ENCODE data around the gene DCC.
"Not testable (repeated sequence)": the region's sequence is repeated elsewhere in the genome, so short reads cannot be mapped to it uniquely, and the experiment has no call there.

The DCC gene

DNA sequence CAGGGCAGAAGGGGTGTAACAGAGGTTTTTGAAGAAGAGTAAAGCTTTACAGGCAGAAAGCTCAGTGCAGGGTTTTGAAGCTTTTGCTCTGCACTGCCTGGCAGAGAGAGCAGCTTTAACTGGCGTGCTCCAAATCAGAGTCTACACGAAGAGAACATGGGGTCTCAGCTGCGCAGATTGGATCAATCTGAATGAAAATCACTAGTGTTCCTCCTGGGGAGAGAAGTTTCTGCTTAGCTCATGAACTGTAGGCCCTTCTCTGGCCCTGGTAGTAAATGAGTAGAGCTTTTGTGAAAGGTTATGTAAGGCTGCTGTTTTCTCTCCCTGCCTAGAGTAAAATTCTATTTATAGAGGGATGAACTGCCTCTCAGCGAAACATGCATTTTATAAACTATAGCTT is 13.6 kb downstream of the DCC start:
- no peak for DNase-seq

DNA sequence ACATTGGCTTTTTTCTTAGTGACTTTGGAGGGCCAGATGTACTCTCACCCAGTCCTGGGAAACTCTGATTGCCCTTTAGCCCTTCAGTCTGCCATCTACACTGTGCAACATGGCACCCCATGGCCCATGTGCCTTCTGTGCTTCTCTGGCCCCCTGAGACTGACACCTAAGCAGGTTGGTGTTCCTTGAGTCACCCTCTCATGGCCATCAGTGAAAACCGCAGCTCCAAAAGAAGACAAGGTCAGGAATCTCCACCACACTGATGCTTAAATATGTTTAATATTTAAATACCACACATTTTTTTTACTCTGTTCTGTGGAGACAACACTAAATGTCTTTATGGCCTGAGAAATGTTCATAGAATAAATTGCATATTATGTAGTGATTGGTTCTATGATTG is 23.9 kb downstream of the DCC start:
- DNase-seq: no peak

GRCh38 chr18:52366851-52367250 is 26.9 kb downstream of the DCC start:
- DNase-seq: not testable (repeated sequence)

DNA sequence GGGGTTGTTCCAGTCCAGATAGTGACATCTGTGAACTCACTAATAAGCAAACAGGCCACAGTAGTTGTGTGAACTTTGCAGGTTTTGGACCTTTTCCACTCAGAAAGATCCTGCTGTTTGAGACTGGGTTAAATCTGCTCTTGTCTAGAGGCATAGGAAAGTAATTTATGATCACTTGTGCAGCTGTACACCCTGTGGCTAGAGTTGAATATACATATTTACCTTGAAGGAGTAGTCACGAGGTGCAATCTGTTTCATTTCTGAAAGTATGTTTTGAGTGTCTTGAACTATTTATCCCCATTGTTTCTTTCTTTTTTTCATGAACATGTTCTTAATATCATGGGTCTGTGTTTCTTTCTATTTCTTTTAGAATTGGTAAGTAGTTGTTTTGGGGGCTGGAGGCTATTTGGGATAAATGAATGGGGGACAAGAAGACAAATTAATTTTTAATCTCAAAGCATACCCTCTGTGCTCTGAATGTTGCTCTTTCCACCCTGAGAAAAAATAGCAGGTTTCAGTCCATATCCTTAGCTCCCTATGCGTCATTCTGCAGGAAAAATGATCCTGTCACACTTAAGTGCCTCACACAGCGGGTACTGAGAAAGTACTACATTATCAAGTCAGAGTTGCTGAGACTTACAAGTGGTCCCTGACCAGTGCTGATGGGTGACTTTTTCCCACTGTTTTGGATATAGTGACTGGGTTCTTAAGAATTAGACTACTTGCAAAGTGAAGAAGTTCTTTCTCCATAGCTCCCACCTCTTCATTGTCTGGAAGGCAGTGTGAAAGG is 28.2 kb downstream of the DCC start:
- no peak for DNase-seq

DNA sequence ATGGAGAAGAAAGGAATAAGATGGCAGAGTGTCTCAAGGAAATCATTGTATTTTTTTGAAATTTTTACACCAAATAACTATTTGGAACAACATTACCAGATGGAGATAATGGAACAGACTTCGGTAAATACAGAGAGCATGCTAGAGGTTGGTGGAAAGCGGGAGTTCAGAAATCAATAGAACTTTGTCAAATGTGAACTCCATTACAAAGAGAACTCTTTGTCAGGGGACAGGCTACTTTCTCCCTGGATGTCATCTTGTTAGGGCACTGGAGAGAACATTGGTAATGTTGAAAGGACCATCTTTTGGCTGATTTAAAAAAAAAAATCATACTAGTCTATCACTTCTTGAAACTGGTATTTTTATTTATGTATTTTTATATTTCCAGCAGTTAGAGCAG is 30.8 kb downstream of the DCC start:
- DNase-seq: no peak

GRCh38 chr18:52376104-52376503 is 36.1 kb downstream of the DCC start:
- no peak for DNase-seq

GRCh38 chr18:52377094-52377493 is 37.1 kb downstream of the DCC start:
- no peak for DNase-seq

DNA sequence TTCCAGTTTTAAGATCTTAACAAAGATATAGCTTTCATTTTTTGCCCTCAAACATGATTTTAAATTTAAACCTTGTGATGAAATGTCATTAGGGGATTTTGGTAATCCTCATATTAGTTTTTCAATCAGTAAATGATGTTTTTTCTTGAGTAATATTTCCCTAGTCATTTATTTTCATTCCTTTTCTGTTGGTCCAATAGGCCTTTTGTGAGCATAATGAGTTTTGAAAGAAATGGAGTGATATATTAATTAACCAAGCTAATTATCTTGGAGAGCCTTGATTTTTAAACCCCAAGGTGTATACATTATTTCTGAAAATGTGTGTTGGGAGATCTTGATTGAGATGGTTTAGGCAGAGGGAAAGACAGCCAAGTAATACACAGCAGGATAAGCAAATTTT is 46.3 kb downstream of the DCC start:
- no peak for DNase-seq

DNA sequence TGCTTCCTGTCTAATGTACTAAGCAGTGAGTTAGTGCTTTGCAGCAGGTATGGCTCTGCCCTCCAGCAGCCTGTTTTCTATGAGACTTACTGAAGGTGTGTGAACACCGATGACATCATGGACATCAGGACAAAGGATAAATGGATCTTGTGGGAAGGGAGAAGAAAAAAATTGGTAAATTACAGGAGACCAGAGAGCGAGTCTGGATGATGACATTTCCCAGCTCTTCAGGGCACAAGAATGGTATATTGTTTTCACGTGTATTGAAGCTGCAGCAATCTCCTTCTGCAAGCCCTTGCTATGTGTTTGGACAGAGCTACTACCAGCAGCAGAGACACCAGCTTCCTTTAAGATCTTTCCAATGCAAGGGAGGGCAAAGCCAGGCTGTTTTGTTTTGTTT is 47.2 kb downstream of the DCC start:
- DNase-seq: no peak

- no peak for DNase-seq
Measured at GRCh38 chr18:52391810-52392559, 52.0 kb downstream of the DCC start.

GRCh38 chr18:52394602-52395001 is 54.6 kb downstream of the DCC start:
- no peak for DNase-seq

DNA sequence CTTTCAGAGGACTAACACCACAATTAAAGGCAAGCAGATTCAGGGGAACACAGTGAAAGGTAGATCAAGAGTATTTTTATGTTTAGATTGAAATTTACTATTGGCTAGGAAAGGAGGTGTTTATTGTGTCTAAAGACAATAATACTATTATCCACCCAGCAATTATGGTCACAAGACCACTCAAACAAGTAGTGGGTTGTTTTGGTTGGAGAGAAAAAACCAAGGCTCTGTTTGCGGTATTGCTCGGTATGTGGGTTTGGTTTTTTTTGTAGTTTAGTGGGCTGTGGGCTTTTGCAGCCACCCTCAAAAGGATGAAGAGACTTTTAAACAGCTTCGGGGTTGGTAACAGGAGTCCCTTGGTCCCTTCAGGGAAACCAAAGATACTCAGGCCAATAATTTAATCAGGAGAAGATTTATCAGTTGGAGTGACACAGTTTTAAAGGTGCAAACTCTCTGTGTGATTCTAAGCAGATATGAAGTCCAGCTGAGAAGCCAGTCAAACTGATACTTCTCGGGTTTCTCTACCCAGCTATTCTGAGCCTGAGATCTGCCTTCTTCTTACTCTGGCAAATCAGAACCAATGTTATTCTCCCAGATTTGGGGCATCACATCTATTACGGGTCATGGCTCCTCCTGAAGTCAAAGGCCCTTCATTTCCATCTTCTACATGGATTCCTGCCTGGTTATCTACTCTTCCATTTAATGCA is 55.3 kb downstream of the DCC start:
- DNase-seq: no peak

DNA sequence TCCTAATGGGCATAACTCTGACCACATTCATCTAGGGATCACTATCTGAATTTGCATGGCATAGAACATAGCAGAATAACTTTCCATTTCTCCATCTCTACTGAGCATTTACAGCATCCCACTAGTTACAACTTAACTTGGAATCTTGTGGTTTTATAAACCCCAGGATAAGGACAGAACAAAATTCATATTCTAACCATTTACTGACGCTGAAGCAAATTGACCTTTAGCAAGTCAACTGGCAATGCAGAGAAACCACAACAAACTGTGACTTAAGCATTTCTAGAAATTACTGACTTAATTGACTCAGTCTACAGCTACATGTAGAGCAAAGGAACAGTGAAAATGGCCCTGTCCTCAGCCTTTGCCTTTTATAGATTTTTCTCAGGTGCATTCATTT is 61.2 kb downstream of the DCC start:
- DNase-seq: no peak

DNA sequence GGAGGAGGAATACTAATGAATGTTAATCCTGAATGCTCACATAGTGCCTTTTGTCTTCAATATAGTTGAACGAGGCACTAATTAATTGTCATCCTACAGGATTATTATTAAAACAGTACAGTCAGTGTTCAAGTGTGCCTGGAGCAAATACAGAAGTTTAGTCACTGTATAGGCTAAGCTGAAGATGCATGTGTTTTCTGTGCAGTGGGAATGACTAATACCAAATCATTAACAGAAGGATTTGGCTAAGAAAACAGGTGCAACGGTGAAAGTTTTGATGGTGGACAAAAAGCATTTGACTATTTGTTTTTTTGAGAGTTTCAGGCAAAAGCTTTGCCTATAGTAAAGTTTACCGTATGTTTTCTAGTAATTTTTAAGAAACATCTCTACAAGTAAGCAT is 62.8 kb downstream of the DCC start:
- DNase-seq: no peak

- no peak for DNase-seq
Measured at GRCh38 chr18:52403291-52404021, 63.5 kb downstream of the DCC start.

DNA sequence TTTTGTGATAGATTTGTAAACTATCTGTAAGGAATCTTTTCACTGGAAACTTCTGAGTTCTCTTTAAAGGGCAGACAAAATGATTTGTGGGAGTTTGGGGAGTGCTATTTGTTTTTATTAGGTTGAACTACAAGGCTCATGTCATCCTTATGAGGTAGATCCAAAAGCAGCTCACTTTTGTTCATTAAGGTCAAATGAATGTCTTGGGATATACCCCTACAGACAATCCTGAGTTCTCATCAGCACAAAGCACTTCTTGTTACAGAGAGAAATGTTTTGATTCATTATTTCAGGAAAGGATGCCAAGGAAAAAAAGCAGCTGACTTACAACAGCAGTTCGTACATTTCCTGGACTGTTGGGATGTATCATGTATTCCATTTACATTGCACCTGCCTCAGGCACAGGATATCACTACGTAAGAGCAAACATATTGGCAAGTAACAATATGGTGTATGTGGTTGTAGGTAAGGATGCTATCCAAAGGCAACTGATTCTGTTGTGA is 68.9 kb downstream of the DCC start:
- DNase-seq: no peak

- DNase-seq: no peak
Measured at GRCh38 chr18:52409727-52410126, 69.7 kb downstream of the DCC start.

DNA sequence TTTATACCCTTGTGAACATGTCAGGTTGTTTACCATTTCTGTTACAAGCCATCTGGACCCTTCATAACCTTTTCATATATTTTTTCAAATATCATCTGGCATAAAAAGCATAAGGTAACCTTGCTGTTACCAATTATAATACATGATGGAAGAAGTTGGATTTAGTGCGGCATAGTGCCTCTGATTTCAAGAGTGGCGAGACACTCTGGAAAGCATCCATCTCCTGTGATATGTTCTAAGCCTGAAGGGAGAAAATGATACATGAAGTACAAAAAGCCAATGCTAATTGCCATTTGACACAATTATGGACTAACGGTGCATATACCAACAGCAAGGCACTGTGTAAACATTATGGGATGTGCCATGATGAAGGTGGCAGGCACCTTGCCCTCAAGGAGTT is 75.1 kb downstream of the DCC start:
- DNase-seq: no peak

DNA sequence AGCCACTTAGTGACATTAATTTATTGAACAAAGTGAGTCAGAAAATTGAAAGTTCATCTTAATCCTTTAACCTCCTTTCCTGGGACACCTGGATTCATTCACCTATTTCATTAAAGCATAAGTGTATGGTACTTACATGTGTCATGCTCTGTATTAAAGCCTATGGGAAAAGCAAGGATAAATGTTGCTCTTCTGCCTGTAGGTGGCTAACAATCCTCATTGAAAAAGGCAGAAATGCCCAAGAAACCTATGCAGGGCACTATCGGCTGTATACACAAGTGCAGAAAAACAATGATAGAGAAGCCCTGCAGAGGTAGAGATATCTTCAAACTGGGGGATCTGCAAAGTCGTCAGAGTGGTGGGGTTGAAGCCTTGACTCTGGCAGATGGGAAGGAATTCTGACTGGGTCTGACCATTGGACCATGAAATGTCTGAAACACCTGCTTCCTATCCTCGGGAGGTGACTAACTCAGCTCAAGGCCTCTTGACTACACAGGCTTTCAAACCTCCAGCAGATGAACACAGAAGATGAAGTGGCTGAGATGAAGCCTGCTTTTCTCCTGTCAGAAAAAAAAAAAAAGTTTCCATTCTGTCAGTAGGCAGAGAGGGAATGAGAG is 83.1 kb downstream of the DCC start:
- no peak for DNase-seq

DNA sequence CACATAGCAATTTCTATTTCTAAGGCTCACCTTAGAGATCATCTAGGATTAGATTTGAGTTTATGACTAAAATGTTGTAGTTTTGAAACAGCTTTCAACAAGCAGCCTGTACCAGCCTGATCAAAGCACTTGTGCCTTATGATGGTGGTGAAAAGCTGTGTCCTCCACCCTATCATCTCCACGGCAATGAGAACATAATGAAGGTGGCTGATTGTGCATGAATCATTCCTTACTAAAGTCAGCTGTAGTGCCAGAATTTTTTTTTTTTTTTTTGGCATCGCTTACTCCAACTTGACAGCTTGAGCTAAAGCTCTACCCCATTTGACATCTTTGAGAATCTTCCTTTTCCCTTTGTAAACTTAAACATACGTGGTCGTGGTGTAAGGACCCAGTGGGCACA is 86.0 kb downstream of the DCC start:
- DNase-seq: no peak

GRCh38 chr18:52426462-52426861 is 86.5 kb downstream of the DCC start:
- no peak for DNase-seq

DNA sequence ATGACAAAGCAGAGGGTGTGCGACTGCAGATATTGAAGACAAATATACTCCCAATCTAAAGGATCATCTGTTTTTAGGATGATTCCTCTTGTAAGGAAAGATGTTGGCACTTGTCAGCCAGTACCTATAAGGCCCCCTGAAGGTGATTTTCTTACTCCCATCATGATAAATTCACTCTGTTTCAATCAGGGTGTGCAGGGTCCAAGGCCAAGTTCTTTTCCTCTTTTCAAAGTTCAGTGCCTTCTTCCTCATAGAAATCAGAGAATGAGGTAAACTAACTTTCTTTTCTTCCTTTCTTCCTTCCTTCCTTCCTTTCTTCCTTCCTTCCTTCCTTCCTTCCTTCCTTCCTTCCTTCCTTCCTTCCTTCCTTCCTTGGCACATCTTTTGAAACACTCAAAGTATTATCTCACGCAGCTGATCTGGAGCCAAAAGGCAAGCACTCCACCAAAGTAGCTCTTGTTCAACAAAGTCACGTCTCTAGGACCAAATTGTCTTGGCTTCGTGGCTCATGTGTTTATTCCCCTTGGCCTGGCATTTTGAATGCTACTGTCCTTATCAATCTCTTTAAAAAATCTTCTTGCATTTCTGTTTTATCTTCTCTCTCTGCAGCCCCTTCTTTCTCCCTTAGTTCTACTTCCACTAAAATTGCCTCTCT is 87.7 kb downstream of the DCC start:
- DNase-seq: no peak

Data from stimulated activated CD4-positive, alpha-beta T cell treated with anti-CD3 and anti-CD28 coated beads, Interleukin-4, amount 100 ng/mL, for 24 hours (primary cell).